Fibroblast of gingiva (primary cell): ENCODE measurements around the gene SNTG2.

Source experiments
- DNase-seq: peaks from one replicate; pipeline ENCODE4 v3.0.0-alpha.2; 2011; ENCODE audit warnings: low read depth

Gene SNTG2

DNA sequence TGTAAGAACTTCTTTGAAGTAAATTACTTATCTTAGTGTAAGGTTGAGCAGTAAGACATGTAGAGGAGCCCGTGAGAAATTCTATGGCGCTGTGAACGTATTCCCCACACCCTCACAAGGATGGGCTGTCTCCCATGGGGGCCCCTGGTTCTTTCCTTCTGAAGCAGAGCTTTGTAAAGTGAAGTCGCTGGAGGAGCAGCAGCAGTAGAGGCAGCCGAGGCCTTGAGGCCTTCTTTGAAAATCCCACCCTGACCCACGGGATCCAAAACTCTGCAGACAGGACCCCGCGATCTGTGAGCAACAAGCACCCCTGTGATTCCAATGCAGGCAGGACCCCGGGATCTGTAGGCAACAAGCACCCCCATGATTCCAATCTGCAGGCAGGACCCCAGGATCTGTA lies 23.8 kb upstream of the SNTG2 start:
- DNase-seq, result no peak

DNA sequence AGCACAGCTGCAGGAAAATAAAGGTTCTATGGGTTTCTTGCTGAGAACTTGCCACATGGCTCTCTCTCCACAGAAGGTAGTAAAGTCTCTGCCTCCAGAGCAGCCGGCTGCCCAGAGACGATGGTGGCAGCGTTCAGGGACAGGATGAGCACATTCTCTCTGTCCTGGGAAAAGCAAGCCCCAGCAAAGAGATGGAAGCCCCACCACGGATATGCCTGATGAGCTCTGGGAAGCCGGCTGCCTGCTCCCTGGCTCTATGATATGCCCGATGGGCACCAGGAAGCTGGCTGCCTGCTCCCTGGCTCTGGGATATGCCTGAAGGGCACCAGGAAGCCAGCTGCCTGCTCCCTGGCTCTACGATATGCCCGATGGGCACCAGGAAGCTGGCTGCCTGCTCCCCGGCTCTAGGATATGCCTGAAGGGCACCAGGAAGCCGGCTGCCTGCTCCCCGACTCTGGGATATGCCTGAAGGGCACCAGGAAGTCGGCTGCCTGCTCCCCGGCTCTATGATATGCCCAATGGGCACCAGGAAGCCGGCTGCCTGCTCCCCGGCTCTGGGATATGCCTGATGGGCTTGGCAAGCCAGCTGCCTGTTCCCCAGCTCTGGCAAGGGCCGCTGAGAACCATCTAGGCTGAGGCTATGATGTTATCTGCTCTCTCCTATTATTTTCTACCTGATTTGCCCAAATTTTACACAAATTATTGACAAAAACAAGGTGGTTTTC lies 21.5 kb upstream of the SNTG2 start:
- DNase-seq, result no peak

DNA sequence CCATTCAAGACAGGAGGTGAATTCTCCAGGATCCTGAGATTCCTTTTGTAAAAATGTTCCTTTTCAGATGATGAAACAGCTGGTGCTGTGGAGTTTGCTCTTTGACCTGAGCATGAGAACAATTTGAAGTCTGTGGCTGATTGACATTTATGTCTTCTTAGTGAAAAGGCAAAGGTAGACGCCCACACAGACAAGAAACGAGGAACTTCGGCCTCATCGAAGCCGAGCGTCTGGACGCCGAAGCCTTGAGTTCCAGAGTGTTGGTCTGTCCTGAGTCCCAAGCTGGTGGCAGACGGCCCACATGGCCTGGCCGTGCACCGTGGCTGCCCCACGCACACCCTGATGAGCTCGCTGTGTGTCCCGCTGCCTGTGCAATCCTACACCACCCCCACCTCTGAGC lies 20.7 kb upstream of the SNTG2 start:
- no peak for DNase-seq

DNA sequence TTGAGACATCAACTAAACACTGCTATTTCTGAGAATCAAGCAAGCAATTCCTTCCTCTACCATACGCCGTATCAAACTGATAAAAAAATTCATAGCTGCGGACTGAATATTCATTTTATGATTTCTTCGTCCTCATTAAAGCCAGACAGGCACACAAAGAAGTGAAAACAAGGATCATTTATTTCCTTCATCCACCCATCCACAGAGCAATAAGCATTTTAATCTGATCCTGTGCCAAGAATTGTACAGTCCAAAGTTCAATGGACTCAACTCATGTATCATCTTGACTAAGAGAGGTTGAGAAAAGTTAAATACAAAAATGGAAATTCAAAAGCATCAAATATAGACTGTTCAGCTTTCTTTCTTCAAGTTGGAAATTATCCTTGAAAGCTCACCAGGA lies 19.7 kb upstream of the SNTG2 start:
- no peak for DNase-seq

DNA sequence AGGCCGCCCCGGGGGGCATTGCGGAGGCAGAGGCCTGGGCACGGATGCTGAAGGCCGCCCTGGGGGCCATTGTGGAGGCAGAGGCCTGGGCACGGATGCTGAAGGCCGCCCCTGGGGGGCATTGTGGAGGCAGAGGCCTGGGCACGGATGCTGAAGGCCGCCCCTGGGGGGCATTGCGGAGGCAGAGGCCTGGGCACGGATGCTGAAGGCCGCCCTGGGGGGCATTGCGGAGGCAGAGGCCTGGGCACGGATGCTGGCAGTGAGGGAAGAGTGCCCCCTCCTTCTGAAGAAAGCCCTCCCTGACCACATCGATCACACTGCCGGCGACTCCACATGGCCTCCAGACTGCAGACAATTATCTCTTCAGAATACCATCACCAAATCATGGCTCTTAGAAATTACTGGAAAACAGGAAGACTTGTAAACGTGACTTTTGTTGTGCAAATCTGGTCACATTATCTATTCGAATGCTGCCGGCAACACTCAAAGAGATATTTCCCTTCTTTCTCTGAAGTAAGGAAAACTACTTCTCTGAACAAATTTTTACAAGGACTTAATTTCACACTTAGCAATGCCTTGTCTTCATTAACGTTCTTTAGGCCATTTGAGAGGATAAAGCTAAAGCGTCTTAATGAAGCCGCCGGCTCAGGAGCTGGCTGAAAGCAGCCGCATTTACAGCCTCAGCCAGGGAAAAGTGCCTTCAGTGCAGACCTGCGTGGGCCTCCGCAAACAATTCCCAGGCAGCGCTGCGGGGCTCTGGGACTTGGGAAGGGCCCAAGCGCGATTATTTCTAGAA lies 18.1 kb upstream of the SNTG2 start:
- no peak for DNase-seq

DNA sequence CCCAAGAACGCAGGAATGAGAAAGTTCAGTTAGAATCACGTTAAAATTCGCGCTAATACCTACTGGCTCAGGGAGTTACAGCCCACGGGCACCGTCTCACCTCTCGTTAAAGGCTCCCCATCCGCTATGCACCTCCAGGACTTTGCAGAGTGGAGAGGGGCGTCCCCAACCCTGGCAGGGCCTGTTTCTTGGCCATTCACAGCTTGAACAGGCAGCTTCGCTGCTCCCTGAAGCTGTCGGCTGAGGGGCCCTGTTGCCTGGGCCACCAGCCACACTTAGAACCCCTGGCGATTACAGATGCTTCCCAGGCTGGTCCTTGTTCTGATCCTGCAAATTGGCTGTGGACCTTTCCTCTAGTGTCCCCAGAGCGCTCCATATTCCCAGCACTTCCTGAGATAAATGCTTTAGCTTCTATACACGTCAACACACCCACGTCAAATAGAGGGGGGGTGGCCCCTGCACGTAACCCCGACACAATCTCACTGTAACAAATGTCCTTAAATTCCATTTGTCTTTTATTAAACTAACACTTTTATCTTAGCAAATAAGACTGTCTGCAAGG lies 16.8 kb upstream of the SNTG2 start:
- DNase-seq, result no peak

- DNase-seq, result no peak
Observed at GRCh38 chr2:937530-937929, 13.1 kb upstream of the SNTG2 start.

GRCh38 chr2:938181-939005 lies 12.3 kb upstream of the SNTG2 start:
- no peak for DNase-seq

DNA sequence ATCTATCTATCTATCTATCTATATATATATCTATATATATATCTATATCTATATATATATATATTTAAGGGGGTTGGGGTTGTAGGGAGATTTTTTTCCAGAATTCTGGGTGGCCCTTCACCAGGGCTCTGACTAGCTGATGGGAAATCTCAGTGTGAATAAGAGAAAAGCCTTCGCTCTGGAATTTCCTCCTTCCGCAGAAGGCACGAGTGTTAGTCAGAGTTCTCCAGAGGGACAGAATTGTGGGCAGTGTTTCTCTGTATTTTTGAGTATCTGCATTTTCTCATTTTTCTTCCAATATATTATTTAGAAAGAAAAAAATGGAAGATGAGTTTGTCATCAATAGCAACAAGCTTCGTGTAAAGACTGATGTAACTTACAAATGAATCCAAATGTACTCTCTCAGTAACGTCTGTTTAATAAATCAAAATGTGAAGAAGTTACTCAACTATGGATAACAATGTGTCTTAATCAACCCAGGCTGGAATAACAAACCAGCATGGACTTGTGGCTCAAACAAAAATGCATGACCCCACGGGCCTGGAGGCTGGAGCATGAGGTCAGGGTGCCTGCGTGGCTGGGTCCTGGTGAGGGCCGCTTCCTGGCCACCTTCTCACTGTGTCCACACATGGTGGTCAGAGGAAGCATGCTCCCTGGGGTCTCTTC lies 10.6 kb upstream of the SNTG2 start:
- peak; percentile 59 for DNase-seq

DNA sequence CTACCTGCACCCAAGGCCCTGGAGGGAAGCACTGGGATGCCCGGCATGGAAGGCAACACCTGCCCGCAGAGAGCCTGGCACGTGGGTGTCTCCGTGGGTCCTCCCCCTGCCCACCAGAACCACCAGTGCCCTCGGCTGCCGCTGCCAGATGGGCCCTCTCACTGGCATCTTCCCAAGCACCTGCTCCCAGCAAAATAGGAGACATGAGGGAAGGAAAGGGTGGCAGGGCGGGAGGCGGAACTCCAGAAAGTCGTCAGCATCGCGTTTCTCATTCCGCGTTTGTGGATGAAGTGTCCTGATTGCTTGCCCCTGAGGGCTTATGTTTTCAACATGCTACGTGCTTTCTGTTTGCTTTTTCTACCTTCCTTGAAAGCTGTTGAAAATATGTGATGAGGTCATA lies 8.8 kb upstream of the SNTG2 start:
- no peak for DNase-seq

- no peak for DNase-seq
Observed at GRCh38 chr2:942775-943460, 7.7 kb upstream of the SNTG2 start.

DNA sequence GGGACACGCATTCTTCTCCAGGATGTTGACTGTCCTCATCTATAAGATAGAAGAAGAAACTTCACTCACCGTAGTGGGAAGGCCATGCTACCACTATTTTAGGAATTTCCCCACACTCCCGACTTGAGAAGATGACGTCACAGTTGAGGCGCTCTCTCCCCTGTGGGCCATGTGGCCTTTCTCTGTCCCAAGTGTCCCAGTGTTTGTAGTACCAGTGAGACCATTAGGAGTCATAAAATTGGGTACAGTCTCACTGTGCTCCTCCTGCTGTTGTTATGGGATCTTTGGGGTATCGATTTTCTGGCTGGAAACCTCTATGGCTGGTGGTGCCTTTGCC lies 7.2 kb upstream of the SNTG2 start:
- no peak for DNase-seq

- DNase-seq, result no peak
Observed at GRCh38 chr2:943821-944220, 6.8 kb upstream of the SNTG2 start.

DNA sequence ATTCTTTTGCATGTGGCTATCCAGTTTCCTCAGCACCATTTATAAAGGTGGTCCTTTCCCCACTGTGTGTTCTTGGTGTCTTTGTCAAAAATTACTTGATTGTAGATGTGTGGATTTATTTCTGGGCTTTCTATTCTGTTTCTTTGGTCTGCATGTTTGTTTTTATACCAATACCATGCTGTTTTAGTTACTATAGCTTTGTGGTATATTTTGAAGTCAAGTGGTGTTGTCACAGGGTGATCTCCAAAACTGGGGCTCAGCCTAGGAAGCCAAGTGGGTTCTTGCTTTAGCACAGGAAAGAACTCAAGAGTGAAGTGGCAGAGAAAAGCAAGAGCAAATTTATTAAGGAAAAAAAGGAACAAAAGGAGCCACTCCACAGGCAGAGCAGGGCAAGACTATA lies 6.0 kb upstream of the SNTG2 start:
- DNase-seq, result no peak

GRCh38 chr2:945104-945503 lies 5.5 kb upstream of the SNTG2 start:
- DNase-seq, result no peak

DNA sequence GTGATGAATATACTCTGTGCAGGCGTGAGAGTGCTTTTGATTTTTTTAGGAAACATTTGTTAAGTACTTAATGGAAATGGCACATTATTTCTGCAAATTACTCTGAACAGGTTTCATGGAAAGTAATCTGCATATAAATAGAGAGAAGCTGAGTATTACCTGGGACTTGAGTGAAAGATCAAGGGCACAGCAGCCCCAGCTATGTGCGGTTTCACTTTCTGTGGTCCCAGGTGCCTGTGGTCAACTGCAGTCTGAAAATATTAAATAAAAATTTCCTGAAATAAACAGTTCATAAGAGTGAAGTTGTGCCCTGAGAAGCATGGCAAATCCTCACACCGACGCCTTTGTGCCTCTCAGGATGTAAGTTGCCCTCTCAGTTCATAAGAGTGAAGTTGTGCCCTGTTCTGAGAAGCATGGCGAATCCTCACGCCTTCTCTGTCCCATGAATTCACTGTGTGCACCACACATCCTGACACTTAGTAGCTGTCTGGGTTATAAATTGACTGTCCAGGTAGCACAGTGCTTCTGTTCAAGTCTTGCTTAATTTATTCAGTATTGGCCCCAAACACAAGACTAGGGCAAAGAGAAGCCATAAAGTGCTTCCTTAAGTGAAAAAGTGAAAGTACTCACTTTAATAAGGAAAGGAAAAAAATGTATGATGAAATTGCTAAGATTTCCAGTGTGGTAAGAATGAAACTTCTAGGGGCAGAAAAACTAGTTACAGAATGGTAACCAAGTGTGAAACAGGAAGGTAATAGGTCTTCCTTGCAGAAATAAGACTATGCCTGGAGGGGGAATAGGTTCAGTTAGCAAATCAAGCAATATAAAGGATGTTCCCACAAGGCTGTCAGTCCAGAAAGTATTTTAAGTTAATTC lies 4.3 kb upstream of the SNTG2 start:
- no peak for DNase-seq

DNA sequence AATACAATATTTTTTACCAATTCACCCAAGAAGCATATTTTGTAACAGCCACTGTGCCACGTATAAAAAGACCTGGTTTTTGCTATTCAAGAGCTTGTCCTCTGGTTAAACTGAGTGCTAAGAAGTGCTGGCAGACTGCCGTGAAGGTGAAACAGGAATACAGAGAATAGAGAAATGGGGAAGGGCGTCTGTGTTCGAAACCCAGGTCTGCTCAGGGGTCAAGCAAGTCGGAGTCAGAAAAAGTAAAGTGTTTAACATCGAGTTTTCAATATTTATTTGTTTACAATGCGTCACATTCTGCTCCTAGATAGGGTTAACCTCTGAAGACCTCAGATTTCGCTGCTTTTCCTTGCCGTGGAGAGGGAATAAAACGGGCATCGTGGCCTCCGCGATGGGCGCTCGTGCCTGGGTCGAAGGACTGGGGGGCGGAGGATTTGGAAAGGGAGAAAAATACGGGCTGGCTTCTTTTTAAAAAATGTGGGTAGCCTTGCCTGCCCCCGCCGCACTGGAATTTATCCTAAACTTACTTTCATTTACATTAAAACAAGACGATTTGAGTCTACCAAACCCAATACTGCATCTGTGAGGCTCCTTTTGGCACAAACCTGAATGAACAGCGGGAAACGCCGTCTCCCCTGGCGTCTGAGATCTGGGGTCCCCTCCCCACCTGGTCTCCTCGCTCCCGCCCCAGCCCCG lies 1.1 kb upstream of the SNTG2 start:
- no peak for DNase-seq

DNA sequence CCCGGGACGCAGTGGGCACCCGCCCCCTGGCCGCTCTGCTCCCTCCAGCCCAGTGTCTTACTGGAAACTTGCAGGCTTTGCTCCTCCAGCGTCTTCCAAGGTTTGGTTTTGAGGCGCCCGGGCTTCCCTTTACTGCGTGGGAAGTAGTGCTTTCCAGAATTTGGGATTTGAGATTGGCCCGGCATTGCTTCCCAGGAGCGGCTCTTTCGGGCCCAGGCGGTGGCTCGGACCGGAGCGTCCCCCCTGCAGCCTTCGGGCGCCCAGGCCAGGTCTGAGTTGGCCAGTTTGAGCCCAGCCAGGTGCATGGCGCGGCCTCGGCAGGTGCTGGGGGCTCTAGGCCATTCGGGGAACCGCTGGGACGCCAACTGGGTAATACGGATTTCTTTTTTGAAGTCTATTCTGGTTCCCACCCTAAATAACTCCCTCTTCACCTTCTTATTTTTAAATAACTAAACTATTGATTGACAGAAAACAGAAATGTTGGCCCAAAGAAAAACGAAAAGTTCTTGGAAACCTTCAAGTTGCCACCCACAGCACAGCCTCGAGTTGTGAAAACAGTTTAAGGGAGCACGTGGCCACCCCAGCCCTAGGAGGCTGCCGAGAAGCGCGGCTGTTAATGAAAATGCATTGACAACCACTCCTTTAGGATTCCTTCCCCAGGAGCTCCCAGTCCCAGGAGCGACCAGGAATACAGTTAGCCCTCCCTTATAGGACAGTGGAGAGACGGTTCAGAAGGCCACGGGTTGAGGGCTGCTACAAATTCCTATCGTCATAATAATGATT lies 766 bp downstream of the SNTG2 start:
- no peak for DNase-seq

GRCh38 chr2:953408-953807 lies 2.8 kb downstream of the SNTG2 start:
- DNase-seq, result no peak
